Camera-type eye (tissue), 1 donor: ENCODE measurements around the gene BEAN1. TPM values are rescaled to one million over a fixed set of nuclear protein-coding genes. Genes with fewer than 3 reads are reported as not detected.

Experiments used
- total RNA-seq: library from RNA; depleted of rRNA; stranded (reverse); fragments of >200 nt; gene quantifications from one replicate; pipeline ENCODE4 v1.2.3, GENCODE V29; 2014

Gene BEAN1
- total RNA-seq = 5.9 TPM

DNA sequence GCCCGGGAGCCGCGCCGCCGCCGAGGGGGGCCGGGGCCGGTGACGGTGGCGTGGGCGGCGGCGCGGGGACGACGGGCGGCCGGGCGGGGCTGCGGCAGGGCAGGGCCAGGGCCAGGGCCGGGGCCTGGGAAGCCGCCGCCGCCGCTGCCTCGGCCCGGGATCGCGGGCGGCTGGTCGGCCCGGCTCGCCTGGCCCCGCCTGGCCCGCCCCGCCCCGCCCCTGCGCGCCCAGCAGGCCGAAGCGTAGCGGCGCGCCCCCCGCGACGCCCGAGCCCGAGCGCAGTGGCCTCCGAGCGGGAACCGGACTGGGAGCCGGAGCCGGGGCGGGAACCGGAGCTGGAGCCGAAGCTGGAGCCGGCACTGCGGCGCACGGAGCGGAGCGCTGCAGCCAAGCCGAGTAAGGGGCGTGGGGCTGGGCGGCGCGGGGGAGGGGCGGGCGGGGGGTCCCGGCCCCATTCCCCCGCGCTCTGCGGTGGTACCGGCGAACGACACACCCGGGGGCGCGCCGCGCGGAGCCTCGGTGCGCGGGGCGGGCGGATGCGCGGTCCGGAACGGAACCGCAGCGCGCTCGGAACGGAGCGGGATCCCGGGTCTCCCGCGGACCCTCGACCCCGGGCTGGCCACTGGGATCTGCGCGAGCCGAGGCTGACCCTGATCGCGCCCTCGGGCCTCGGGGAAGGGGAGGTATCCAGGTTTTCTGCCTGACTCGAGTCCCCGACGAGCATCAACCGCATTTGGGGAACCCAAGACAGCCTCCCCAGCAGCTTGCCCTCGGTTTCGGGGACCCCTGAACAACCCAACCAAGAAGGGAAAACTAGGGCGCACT, at the start of gene BEAN1:
Gene BEAN1 (plus strand): TSS at position 260 of the 825 bp plus-strand sequence. CDS start 10,382 bp downstream, outside the sequence.

Other genes with a start within 250 kb of the BEAN1 start
- 41.5 TPM for gene CDH5, start 60.6 kb upstream of the BEAN1 start, total RNA-seq
- 30.0 TPM for gene TK2, start 122.8 kb downstream of the BEAN1 start, total RNA-seq
- gene CKLF, start 125.3 kb downstream of the BEAN1 start, total RNA-seq = 38.8 TPM
- 4.3 TPM for gene CMTM1, start 139.1 kb downstream of the BEAN1 start, total RNA-seq
- not detected for gene CMTM2, start 152.2 kb downstream of the BEAN1 start, total RNA-seq
- gene CMTM3, start 177.4 kb downstream of the BEAN1 start, total RNA-seq = 21.8 TPM